Aorta (tissue), 5 donors: ENCODE results near the gene SLC19A1. TPM values are rescaled to one million over a fixed set of nuclear protein-coding genes. Genes with fewer than 3 reads are reported as not detected.

Experiments
- ATAC-seq: fragments of 200-7000 bp; cut with Tn5 transposase; one replicate; pipeline ENCODE4 v1.9.1; 2022; ENCODE audit warnings: moderate library complexity; ENCODE audit not compliant: low FRiP score
- DNase-seq, 2 donors: peaks; one replicate each; pipeline ENCODE4 v3.0.0-alpha.2; 2020
- H3K27ac ChIP-seq, 2 donors: one replicate each; pipeline ENCODE4 v1.5.1; 2013; ENCODE audit warnings: low read length in 2 of 2, mild to moderate bottlenecking in 2 of 2, moderate library complexity in 2 of 2, control low read depth in 1 of 2, inconsistent platforms in 1 of 2, low read depth in 1 of 2
- H3K27me3 ChIP-seq, 2 donors: one replicate each; pipeline ENCODE4 v1.6.1; 2013; ENCODE audit warnings: control low read depth in 1 of 2, low read length in 1 of 2, mild to moderate bottlenecking in 1 of 2, moderate library complexity in 1 of 2; ENCODE audit not compliant: insufficient read depth in 2 of 2, control insufficient read depth in 1 of 2
- H3K36me3 ChIP-seq, 2 donors: one replicate each; pipeline ENCODE4 v1.6.1; 2013; ENCODE audit warnings: control low read depth in 1 of 2, low read length in 1 of 2, mild to moderate bottlenecking in 1 of 2; ENCODE audit not compliant: insufficient read depth in 2 of 2, control insufficient read depth in 1 of 2
- H3K4me1 ChIP-seq, 2 donors: one replicate each; pipeline ENCODE4 v1.6.1; 2013; ENCODE audit warnings: low read length in 2 of 2, control low read depth in 1 of 2, mild to moderate bottlenecking in 1 of 2, moderate library complexity in 1 of 2; ENCODE audit not compliant: insufficient read depth in 2 of 2, control insufficient read depth in 1 of 2
- H3K4me3 ChIP-seq, 2 donors: one replicate each; pipeline ENCODE4 v1.5.1; 2013; ENCODE audit warnings: low read length in 2 of 2, control low read depth in 1 of 2, mild to moderate bottlenecking in 1 of 2
- H3K9me3 ChIP-seq: one replicate; pipeline ENCODE4 v1.6.1; 2013; ENCODE audit warnings: mild to moderate bottlenecking, low read length; ENCODE audit not compliant: control insufficient read depth
- WGBS, 2 donors: extraction: QIAGEN DNeasy Blood & Tissue Kit; methylation state at CpG; one replicate each; pipeline ENCODE4 v1.1.7; 2013; 5-methylcytosine and 5-hydroxymethylcytosine counted together
- intact Hi-C, 2 donors: fragments of 100-400 bp; cut with DNase I; formaldehyde crosslinking; loops; one replicate each; pipeline versions ENCODE4 v1.14.2 to v1.15.0; 2022
- polyA plus RNA-seq, 2 donors: library from polyadenylated mRNA; stranded (reverse); fragments of 200-250 nt; gene quantifications; one replicate each; pipeline ENCODE4 v1.2.3, GENCODE V29; 2013
- total RNA-seq, 2 donors: library from RNA; stranded (reverse); fragmentation: NEBNext Ultra II Directional; extraction: Animal tissue kit (Norgen Biotek cat#: 25700); gene quantifications; one replicate each; pipeline ENCODE4 v1.2.1, GENCODE V29; 2021
- donor health status: healthy with polysubstance abuse.
- donor health status: Bipolar disorder and iron deficiency.
- donor health status: DM: no; HTN: no; CAD: no.
- donor health status: DM: no; HTN: no; CAD: no.
- donor health status: DM: yes; HTN: yes; CAD: no.

Gene SLC19A1
- total and polyA plus RNA-seq, 4 donors: 4.5 to 32.5 (median 7.3) TPM

DNA sequence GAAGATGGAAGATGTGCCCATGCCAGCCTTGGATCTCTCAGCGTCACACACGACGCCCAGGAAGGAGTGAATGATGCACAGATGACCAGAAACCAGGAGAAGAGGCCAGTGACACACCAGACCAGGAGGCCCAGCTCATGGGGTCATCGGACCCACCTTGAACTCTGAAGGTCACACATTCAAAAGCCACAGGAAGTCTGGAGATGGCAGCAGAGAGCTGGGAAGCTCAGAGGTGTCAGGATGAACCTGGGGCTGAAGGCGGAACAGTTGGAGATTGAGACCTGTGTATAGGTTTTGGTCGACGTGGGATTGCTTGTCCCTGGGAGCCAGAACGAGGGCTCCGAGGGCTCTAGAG lies 43.6 kb downstream of the SLC19A1 start:
- H3K27ac ChIP-seq: no peak overlapping the region
- peak in 1 of 2 donors; percentile 51 for DNase-seq
- no peak for ATAC-seq
- no peaks in the 10 kb centered on the region for H3K27me3 ChIP-seq
- H3K4me3 ChIP-seq: no peak overlapping the region
- H3K9me3 ChIP-seq: no peaks in the 10 kb centered on the region
- intact Hi-C loops: no loop called here
- no peaks in the 10 kb centered on the region for H3K4me1 ChIP-seq
- H3K36me3 ChIP-seq: peaks cover 0 to 3% of the 10 kb centered on the region in 2 donors
- WGBS, 2 donors: 87 to 90% methylated on average over 9 of the region's 9 CpGs

DNA sequence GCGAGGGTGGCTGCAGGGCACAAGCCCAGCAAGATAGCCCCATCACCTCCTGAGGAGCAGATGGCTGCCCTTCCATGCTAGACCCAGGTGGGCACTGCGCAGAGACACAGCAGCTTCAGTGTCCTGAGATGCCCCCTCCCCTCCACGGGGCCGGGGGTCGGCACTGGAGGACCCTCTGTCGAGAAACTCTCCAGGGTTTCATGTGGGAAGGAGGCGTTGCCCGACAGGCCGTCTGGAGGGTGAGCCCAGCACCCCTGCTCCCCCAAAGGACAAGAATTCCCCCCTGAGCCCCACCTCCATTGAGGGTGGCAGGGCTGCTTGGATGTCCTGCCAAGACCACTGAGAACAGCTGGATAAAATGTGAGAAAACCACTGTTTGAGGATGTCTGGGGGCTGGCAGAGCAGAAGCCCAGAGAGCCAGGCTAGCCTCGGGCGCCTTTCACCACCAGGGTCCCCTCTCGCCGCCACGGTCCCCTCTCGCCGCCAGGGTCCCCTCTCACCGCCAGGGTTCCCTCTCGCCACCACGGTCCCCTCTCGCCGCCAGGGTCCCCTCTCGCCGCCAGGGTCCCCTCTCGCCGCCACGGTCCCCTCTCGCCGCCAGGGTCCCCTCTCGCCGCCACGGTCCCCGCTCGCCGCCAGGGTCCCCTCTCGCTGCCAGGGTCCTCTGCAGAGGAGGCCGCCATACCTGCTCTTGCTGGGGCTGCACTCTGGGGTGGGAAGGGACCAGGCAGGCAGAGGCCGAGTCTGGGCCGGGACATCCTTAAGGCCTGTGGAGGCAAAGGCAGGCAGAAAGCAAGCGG lies 44.2 kb downstream of the SLC19A1 start:
- ATAC-seq (no peak), DNase-seq (peak; percentile 30 to 71)
- H3K36me3 ChIP-seq: peaks cover 0 to 5% of the 10 kb centered on the region in 2 donors
- H3K9me3 ChIP-seq: no peaks in the 10 kb centered on the region
- no peak overlapping the region for H3K27ac ChIP-seq
- 94 to 96% methylated on average over 39 of the region's 39 CpGs for WGBS, 2 donors
- no peaks in the 10 kb centered on the region for H3K4me1 ChIP-seq
- no peaks in the 10 kb centered on the region for H3K27me3 ChIP-seq
- intact Hi-C loops: no loop called here
- H3K4me3 ChIP-seq: no peak overlapping the region

- peaks cover 0 to 5% of the 10 kb centered on the region in 2 donors for H3K36me3 ChIP-seq
- H3K4me1 ChIP-seq: no peaks in the 10 kb centered on the region
- H3K9me3 ChIP-seq: no peaks in the 10 kb centered on the region
- WGBS, 2 donors: 90 to 93% methylated on average over 22 of the region's 22 CpGs
- intact Hi-C loops: no loop called here
- H3K27ac ChIP-seq: no peak overlapping the region
- H3K4me3 ChIP-seq: no peak overlapping the region
- no peaks in the 10 kb centered on the region for H3K27me3 ChIP-seq
- peak; percentile 44 to 72 for DNase-seq
- ATAC-seq: no peak
Measured at GRCh38 chr21:45496968-45497845, 45.0 kb downstream of the SLC19A1 start.

GRCh38 chr21:45496151-45496967 lies 45.9 kb downstream of the SLC19A1 start:
- H3K36me3 ChIP-seq: peaks cover 0 to 8% of the 10 kb centered on the region in 2 donors
- ATAC-seq: no peak

GRCh38 chr21:45494851-45495680 lies 47.2 kb downstream of the SLC19A1 start:
- peak; percentile 41 to 73 for DNase-seq
- Histone ChIP-seq H3K27me3 (no peaks in the 10 kb centered on the region), H3K9me3 (no peaks in the 10 kb centered on the region), H3K4me3 (no peak overlapping the region), H3K4me1 (no peaks in the 10 kb centered on the region), H3K36me3 (peaks cover 0 to 8% of the 10 kb centered on the region in 2 donors), H3K27ac (no peak overlapping the region)
- intact Hi-C loops: no loop called here
- no peak for ATAC-seq
- WGBS, 2 donors: 89% methylated on average over 29 to 30 of the region's 30 CpGs

More at GRCh38 chr21:45496151-45496967, 45.9 kb downstream of the SLC19A1 start:
- Histone ChIP-seq H3K27ac (no peak overlapping the region), H3K27me3 (no peaks in the 10 kb centered on the region), H3K4me1 (no peaks in the 10 kb centered on the region), H3K9me3 (no peaks in the 10 kb centered on the region), H3K4me3 (no peak overlapping the region)
- WGBS, 2 donors: 87 to 88% methylated on average over 16 to 18 of the region's 18 CpGs
- DNase-seq: peak; percentile 27 to 69
- intact Hi-C loops: no loop called here

DNA sequence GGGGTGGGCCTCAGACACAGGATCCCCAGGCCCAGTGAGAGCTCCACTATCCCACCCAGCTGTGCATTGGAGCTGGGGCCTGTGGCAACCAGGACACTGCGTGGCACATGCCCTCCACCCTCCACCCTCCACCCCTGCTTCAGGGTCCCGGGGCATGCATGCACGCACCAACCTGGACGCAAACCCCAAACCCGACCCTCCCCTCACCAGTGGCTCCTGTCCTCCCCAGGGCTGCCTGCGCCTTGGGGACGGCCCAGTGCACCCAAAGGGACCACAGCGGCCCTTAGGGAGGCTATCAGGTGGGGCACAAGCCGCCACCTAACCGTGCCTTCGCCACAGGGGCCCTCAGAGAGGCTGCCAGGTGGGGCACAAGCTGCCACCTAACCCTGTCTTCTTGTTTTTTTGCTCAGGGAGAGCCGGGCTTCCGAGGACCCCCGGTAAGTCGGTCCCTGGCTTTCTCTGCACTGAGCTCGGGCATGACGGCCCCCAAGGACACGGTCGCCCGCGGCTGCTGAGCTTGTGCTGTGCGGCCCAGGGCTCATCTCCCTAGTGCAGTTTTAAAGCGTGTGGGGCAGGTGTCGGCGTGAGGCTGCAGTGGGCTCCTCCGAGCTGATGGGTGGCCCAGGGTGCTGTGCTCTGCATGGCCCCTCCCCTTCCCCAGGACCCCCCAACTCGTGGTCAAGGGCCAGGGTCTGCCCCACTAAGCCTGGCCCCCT lies 47.9 kb downstream of the SLC19A1 start:
- 94% methylated on average over 27 of the region's 27 CpGs for WGBS, 2 donors
- Histone ChIP-seq H3K9me3 (no peaks in the 10 kb centered on the region), H3K36me3 (peaks cover 0 to 8% of the 10 kb centered on the region in 2 donors), H3K27me3 (no peaks in the 10 kb centered on the region), H3K4me1 (no peaks in the 10 kb centered on the region), H3K27ac (no peak overlapping the region), H3K4me3 (no peak overlapping the region)
- ATAC-seq: no peak
- peak in 1 of 2 donors; percentile 62 for DNase-seq
- intact Hi-C loops: no loop called here

- H3K4me3 ChIP-seq: no peak overlapping the region
- intact Hi-C loops: no loop called here
- H3K27me3 ChIP-seq: no peaks in the 10 kb centered on the region
- DNase-seq (no peak), ATAC-seq (no peak)
- no peak overlapping the region for H3K27ac ChIP-seq
- no peaks in the 10 kb centered on the region for H3K9me3 ChIP-seq
- H3K4me1 ChIP-seq: no peaks in the 10 kb centered on the region
- 91 to 94% methylated on average over 20 to 21 of the region's 21 CpGs for WGBS, 2 donors
- H3K36me3 ChIP-seq: peaks cover 0 to 8% of the 10 kb centered on the region in 2 donors
Measured at GRCh38 chr21:45493401-45494001, 48.7 kb downstream of the SLC19A1 start.
